NCI-H82 treated with DMSO at 0.1 percent for 48 hours (cell line): Measurements from ENCODE around the gene PTPRE.

ENCODE experiments used
- DNase-seq: peaks from one replicate; lab custom pipeline; 2025; ENCODE audit not compliant: unreplicated experiment; lab: John Stamatoyannopoulos, UW

PTPRE gene

DNA sequence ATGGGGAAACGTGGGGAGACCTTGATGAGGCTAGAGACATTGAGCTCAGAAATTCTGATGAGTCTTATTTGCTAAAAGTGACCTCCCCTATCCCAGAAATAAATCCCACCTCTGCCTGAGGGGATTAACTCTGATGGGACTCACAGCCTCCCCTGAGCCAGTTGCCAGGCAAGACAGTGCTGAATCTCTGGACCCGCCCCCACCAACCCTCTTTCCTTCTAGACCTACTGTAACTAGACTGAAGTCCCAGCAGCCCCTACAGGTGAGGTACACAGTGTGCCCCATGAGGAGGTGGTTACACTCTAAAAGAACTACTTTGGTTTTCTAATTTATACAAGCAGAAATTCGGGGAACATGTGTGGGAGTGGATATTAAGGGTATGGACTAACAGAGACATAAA is 42.9 kb downstream of the PTPRE start:
- DNase-seq, result no peak

DNA sequence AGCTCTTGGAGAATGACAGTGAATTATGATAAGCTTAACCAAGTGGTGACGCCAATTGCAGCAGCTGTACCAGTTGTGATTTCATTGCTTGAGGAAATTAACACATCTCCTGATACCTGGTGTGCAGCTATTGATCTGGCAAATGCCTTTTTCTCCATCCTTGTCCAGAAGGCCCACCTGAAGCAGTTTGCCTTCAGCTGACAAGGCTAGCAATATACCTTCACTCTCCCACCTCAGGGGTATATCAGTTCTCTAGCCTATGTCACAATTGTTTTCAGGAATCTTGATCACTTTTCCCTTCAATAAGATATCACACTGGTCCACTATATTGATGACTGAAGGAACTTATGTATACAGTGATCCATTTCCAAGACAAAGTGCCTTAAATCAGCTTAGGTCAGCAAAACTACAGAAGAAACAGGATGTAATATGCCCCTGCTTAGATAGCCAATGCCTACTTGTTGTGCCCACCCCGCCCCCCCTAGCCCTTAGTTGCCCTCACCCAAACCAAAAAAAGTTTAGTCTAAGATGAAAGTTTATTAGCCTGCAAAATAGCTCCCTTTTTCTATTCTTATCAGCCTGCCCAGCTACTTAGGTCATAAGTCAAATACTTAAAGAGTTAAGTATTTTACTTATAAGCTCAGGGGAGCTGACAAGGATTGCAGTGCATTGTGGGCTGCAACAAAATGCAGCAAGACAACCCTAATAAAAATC is 45.1 kb downstream of the PTPRE start:
- no peak for DNase-seq

DNA sequence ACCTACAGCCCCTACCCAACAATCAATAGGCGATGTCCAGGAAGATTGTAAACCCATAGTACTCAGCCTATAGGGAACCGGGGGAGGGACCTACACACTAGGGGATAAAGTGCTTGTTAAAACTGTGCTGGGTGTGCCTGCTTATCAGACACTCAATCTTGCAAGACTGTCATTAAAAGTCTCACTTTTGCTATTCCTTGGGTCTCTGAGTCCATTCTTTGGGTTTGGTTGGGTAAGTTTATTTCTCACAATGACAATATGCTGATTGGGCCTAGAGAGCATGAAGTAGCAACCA is 45.6 kb downstream of the PTPRE start:
- DNase-seq, result no peak

DNA sequence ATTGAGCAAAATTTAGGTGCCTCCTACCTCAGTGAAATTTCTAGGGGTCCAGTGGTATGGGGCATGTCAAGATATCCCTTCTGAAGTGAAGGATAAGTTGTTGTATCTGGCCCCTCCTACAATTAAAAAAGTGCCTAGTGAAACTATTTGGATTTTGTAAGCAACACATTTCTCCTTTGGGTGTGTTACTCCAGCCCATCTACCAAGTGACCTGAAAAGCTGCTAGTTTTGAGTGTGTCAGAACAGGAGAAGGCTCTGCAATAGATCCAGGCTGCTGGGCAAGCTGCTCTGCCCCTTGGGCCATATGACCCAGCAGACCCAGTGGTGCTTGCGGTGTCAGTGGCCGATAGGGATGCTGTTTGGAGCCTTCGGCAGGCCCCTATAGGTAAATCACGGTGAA is 46.0 kb downstream of the PTPRE start:
- DNase-seq, result no peak

DNA sequence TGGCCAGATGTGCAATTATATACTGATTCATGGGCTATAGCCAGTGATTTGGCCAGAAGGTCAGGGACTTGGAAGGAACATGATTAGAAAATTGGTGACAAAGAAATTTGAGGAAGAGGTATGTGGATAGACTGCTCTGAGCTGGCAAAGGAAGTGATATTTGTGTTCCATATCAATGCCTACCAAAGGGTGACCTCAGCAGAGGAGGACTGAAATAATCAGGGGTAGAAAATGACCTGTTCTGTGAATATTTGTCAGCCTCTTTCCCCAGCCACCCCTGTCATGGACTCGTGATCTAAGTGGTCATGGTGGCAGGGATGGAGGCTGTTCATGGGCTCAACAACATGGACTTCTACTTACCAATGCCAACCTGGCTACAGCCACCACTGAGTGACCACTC is 47.0 kb downstream of the PTPRE start:
- no peak for DNase-seq

DNA sequence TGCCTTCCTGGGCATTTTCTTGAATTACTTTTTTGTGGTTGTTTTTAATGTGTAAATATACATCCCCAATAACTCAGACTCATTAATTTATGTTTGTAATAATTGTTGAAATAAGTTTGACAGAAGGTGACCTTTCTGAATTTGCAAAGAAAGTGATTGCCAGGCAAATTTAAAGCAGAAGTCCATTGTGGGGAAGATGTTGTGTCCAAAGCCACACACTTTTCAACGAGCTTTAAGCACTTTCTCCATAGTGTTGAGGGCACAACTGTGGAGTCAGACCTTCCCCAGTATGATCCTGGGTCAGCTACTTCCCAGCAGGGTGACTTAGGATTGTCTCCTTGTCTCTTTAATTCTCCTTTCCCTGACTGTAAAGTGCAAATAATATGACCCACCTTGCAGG is 52.5 kb downstream of the PTPRE start:
- DNase-seq, result no peak

DNA sequence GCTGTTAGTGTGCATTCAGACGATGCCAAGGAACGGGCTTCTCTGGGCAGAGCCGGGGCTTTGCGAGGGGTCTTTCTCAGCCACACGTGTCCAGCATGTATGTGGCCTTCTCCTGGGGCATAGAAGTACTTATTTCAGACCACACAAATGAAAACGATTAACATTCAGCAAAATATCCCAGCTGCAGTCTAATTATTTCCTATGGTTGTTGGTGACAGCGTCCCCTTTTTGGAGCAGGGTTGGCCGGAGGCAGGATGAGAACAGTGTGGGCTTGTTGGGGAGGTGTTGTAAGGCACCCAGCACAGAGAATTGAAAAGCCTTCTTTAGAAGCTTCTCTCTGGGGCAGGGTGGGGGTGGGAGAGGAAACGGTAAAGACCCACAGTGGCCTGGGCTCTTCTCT is 54.2 kb downstream of the PTPRE start:
- DNase-seq, result no peak

DNA sequence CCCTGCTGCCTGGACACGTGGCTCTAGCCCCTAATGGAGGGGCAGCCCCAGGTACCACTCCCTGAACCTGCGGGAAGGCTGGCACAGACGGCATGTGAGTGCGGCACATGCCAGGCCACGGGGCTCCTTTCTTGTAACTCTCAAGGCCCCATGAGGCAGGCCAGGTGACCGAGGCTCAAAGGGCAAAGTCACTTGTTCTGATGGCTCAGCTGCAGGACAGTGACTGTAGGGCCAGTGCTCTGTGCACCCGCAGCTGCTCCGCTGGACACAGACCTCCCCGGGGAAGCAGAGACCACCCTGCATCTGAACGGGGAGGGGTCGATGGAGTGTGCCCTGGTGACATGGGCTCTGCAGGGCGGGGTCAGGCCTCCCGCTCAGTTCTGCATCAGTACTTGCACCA is 55.3 kb downstream of the PTPRE start:
- no peak for DNase-seq

DNA sequence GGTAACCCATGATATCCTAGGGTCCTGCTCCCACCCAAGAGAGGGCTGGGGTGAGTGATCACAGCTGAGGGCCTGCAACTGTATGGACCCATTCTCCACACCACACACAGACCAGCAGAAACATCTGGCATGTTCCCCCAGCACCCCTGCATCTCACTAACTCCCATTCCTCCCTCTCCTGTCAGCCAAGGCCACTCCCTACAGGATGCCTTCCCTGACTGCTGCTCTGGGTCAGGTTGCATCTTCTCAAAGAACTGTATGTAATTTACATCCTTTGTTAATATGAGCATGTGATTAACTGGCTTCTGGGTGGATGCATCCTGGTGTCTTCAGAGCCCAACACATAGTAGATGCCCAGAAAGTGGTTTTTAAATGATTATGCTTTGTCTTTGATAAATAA is 56.2 kb downstream of the PTPRE start:
- no peak for DNase-seq

DNA sequence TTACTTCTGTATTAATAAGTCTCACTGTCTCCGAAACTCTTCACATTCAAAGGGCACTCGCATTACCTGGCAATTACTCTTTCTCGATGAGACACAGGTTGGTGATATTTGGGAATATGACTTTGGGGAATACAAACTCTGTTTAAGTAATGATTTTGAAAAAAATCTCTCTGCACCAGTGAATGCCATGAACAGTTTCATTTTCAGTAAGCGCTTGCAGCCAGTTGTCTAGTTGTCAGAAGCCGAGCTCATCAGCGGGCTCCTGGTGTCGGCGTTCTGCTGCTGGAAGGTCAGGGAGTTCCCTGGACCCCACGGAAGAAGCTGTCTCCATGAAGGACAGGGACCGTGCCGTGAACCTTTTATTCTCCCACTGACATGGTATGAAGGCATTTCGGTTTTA is 57.7 kb downstream of the PTPRE start:
- no peak for DNase-seq

DNA sequence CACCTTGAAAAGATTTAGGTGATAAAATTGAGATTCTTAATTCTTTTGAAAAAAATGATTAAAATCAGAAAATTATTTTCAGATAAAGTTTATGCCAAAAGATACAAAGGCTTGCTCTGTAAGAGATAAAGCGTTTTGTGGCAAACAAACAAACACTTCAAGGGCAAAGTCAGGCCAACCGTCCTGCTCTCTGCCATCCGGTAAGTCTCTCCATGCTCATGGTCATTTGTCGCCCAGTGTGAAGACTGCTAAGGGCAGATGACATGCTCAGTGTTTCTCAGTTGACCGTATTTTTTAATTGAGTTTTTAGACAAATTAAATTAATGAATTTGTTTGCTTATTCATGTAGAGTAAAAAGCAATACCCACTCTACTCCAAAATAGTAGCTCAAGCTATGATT is 60.0 kb downstream of the PTPRE start:
- DNase-seq, result no peak

DNA sequence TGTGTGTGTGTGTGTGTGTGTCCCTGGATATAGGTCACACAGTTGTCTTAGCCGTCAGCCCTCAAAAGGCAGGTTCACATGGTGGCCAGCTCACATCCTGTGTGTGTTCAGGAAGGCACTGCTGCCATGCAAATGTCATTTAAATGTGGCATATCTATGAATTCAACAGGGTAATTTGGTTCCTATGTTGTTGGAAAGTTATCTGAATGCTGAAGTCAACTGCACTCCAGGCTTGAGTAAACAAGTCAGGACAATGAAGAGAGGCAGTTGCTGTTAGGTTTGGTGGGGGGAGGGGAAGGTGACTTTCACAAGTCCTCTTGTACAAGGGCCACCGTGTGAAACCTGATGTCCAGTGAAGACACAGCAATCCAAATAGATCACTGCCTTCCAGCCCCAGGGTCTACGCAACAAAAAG is 61.1 kb downstream of the PTPRE start:
- no peak for DNase-seq

DNA sequence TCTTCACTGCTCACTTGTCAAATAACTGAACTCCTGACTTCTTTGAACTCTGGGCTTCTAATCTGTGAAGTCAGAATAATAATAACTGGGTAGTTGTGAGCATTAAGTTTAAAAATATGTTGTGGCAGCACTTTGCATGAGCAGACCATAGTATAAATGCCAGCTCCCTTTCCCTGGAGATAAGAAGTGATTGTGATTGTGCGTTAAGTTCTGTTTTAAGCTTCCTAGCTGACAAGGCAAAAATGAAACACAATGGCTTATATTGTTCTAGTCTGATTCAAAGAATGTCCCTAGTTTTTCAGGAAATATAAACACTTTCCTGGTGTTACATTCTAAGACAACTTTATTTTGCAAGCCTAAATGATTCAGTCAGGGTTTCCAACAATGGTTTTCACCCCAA is 61.8 kb downstream of the PTPRE start:
- no peak for DNase-seq

DNA sequence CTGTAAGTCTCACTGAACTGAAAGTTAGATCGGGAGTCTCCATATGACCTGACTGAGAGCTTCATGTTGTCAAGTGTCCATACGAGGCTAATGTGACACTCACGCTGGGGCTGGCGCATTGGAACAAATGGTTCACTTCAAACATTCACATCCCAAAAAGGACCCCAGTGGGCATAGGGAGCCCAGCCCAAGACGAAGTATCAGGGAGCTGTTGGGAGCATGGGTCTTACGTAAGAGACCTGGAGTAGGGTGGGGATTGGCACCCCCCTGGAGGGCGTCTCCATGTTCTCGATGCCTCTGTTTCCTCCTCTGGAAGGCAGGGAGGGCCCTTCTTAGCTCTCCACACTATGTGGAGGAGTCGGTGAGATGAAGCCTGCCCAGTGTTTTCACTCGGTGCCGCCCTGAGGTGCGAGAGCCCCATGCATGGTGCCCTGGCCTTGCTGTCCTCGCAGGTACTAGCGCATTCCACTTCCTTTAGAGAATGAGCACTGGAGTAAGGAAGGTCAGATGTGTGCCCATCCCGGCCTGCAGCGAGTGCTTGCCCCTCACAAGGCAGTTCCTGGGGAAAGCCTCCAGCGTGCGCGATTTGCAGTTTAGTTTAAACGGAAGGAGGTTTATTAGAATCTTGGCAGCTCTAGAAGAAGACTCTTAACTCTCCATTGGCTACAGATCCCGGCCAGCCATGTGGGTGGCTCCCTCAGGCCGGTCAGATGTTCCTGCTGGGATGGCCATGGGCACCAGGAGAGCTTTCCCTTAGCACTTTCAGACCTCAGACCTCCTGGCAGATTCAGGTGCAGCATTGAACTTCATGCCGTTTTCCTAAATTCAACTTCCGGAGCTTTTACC is 64.4 kb downstream of the PTPRE start:
- no peak for DNase-seq

DNA sequence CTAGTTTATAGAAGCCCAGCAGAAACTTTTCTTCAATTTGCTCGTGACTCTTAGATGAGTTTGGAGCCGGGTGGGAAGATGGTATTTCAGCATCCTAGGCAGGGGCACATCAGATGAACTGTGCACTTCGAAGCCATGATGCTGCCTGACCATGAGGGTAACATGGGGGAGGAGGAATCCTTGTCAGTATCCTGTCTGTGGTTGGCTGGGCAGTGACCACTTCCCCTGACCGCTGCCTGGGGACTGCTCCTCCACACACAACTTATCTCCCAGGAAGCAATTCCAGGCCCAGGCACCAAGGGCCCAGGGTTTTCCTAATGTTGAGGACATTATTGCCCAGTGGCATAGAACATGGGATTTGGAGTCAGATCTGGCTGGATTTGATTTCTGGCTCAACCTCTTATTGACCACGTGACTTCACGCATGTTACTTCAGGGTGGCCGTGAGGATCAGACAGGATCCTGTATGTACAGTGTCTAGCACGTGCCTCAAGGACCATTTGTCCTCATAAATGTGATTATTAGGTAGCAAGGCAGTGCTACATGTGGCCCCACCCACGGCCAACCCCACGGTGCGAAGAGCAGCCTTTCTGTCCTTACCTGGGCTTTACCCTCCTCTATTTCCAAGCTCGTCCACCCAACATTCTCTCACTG is 65.2 kb downstream of the PTPRE start:
- DNase-seq, result no peak

DNA sequence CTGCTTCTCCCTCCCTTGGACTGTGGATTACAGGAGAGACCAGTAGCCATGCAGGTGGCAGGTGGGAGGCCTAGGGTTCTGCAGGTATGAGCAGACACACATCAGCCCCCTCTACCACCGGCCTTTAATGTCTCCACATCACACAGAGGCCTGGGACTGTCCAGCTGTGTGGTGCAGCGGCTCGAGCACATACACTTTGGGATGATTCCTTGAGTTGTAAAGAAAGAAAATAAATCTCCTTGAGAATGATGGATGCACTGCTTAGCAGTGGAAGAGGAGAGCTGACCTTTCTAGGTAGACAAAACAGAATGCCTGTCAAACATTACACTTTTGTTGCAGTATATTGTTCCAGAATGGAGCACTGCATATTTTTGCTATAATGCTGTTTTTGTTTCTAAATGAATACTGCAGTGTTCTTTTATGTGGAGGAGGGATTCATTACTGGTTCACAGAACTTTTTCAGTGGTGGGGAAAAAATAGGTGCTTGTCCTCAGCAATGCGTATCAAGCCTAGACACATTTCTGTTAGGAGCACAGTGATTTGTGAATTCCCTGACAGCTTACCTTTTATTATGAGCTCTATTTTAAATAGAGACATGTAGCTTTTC is 66.0 kb downstream of the PTPRE start:
- DNase-seq, result no peak

DNA sequence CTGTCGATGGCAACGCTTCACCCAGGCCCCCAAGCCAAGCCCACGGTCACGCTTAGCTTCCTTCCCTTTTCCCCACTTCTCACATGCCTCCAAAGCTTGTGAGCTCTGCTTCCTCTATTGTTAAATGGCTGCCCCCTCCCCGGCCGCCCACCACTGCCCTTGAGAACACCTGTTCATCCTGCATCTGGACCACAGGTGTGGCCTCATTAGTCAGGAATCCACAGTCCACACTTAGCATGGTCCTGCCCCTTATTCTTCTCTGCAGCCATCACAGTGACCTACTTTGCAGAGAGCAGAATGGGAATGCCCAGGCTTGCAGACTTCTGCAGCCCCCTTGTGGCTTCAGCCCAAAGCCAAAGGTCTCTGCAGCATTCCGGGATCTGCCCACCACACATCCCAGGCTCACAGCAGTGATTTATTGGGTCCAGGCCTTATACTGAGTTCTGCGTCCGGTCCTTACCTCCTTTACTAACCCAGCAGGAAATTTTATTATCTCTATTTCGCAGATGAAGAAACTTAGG is 66.9 kb downstream of the PTPRE start:
- DNase-seq, result no peak

DNA sequence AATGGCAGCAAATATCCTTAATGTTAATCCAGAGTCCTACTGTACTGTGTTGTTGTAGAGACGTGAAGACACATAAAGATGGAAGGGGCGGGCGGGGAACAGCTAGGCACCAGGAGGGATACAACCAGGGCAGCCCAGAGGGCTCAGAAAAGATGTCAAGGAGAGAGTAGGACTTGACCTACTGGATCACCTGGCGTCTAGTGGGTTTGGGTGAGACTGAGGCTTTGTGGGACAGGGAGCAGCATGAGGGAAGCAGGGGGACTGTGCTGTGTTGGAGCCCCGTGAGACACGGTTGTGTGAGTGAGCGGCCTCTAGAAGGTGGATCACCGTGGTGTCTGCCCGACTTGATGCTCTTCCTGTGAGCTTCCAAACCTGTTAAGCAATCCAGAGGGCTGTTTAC is 68.0 kb downstream of the PTPRE start:
- no peak for DNase-seq

DNA sequence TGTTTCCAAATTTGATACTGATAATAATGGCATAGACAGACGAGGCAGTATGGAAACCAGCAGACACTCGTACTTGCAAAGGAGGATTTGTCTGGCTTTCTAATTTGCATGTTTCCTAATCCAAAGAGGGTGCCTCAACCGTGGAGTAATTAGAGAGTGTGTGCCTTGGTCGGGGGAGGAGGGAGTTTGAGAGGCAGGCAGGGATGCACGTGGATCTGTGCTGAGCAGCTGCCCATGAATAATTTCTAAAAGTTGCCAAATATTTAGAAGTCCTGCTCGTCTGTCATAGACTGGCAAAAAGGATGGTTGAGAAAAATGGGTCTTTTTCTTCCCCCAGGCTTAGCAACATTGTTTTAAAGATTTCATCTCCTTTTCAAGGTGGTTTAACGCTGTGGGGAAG is 69.4 kb downstream of the PTPRE start:
- peak; percentile 39 for DNase-seq

DNA sequence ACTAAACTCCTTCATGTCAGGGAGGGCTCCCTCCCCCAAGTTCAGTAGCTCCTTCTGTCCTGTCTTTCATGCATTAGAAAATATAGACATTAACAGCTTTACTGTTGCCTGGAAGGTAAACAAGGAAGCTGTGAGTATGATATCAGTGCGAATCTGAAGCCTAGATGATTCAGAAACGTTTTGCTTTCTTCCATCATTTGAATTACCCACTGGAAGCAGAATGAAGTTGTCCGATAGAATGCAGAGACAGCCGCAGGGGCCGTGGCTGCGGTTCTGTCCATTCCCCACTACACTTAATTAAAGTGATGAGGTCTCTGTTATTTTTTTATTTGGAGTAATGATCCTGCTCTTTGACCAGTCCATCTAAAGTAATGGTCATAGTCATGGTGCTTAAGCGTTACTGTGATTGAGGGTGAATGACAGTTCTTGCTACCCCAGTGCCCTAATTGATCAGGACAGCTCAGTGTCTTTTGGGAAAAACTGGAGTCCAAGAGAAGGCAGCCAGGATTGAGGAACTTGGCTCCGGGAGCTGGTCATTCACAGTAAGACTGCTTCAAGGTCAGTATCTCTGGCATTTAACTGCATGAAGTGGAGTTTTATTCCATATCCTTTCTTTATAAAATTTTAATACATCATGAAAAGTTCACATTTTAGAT is 69.9 kb downstream of the PTPRE start:
- no peak for DNase-seq

DNA sequence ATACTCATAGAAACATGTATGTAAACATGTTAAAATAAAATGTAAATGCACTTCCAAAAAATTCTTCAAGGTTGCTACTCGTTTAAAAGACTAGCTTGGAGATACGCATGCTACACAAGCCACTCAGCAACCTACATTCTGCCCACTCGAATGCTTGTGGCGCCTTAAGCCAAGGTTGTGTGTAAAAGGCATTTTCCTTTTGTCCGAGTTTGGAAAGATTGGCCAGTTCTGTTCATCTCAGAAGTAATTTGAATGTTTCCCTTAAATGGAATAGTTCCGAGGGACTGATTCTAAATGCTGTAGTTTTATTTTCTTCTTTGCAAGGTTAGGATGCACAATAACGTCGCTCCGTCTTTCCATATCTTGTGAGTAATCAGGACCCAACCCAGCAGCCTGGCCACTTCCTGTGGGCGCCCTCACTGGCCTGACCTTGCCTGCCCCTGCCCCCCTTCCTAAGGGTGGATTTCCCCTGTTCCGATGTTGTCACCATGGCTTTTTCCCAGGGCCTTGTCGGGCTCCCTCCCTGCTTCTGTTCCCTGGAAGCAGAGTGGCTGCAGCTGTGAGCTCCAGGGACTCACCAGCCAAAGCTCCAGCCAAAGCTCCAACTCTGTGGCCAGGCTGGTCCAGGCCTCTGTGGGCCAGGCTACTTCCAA is 70.6 kb downstream of the PTPRE start:
- DNase-seq, result no peak
